NCI-H1105 (cell line): Measurements from ENCODE around the gene VIT.

Experiments
- DNase-seq: peaks from one replicate; lab custom pipeline; 2025; lab: John Stamatoyannopoulos, UW

Gene VIT

DNA sequence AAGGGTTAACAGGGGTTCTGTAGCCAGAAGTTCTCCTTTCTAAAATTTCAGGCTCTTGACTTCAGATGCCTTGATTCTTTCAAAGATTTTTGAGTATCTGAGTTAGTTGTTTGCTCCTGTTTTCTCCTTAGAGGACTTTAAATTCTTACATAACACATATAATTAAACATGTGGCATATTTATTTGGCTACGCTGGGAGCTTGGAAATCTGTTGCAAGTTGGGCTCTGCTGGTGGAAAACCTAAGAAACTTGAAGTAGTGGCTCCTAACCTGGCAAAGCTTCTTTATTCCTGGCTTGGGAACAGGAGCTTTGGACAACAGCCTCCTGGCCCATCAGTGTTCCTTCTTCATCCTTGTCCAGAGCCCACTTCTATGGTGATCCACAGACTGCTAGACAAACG, 72.6 kb downstream of the VIT start:
- no peak for DNase-seq

GRCh38 chr2:36770542-36771287, 74.2 kb downstream of the VIT start:
- DNase-seq, result no peak

- DNase-seq, result no peak
Observed at GRCh38 chr2:36771671-36772070, 75.2 kb downstream of the VIT start.

DNA sequence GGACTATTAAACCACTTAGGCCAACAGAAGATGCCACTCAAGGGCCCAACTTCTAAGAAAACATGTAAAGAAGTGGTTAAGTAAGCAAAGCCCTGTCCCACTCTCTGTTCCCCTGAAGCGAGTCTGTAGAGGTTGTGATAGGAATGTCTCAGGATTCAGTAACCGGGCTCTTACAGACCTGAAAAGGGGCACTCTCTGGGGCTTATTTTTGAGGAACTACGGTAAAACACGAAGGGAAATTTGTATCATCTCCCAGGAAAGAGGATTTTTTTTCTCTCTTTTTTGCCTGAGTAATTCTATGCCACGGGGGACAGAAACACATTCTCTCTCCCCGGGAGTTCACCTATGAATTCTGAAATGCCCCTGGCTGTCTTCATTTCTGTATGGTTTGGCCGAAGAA, 77.4 kb downstream of the VIT start:
- DNase-seq, result no peak

- no peak for DNase-seq
Observed at GRCh38 chr2:36775261-36775660, 78.8 kb downstream of the VIT start.

GRCh38 chr2:36775806-36776205, 79.3 kb downstream of the VIT start:
- no peak for DNase-seq

DNA sequence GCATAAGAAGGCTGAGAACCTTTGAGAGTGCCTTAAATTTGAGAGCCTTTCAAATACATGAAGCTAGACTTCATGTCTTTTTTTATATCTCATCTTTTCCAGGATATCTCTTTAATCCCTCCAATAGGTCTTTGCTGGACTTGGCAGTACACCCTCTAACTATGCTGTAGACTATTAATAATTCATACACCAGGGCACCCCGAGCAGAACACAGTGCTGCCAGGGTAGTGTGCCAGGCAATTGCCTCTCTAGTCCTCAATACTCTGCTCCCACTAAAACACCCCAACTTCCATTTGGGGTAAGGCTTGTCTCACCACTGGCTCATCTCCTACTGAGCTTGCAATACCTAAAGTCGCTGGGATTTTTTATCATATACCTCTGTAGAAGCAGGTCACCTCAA, 80.8 kb downstream of the VIT start:
- no peak for DNase-seq

DNA sequence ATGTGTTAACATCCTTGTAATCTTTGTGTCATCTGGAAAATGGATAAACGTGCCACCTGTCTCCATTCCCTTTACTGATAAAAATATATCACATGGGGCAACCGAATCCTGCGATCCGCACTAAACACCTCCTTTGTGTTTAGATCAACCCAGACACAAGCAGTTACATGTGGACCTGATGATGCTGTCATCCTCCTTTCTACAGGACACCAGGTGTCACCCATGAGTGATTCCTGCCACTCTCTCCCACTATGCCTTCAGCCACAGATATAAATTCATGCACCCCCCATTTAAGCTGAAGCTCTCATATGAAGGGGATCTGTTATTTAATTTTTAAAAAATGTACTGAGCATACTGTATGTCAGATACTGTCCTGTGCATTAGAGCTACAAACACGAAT, 81.3 kb downstream of the VIT start:
- DNase-seq, result no peak

- DNase-seq, result no peak
Observed at GRCh38 chr2:36779462-36779861, 83.0 kb downstream of the VIT start.

GRCh38 chr2:36780231-36780839, 83.8 kb downstream of the VIT start:
- DNase-seq, result no peak

DNA sequence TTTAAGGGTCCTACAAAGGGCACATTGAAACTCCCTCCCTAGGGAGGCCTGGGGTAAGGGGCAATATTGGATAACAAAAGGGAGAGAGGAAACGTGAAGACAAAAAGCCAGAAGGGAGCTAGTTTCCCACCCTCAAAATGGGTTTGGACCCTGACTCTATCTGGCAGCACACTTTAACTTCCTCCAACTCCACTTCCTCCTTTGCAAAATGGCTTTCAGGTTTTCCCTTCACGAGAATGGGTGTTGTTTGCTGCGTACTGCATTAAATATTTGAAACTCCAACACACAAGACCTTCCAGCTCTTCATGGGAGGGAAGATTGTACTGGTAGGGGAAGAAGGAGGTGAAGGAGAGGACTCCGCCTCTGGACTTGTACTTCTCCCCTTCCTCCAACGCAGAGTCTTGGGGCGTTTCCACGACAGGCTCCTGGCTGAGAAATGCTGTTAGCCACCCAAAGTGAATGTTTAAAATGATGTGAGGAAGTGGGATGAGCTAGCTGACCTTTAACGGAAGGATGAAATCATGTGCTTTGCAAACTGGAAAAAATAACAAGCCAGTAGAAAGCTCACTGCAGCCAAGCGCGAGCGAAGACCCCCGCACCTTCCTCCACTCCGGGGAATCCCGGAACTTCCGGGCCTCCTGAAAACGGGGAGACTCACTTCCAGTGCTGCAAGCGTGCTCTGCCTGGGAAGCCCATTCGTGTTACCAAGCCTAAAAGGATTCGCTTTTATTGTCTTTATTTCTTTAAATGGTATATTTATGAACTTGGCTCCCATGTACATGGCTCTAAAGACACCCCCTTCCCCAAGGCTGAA, 85.6 kb downstream of the VIT start:
- DNase-seq, result no peak

DNA sequence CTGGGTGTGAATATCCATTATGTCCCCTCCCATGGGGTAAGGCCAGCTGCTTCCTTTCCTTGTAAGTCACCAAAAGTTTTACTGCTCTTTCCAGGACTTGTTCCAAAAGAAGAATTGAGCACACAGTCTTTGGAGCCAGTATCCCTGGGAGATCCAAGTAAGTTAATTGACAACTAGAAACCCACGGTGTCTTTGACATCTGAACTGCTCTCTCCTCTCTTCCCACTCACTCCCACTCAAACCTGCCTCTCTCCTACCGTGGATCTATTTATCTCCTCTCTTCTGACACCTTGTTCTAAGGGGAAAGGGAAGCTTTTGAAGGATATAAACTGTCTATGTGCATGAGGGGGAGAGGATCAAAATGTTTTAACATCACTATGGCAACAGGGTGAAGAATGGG, 86.7 kb downstream of the VIT start:
- DNase-seq, result no peak

- peak; percentile 32 for DNase-seq
Observed at GRCh38 chr2:36785179-36785795, 88.8 kb downstream of the VIT start.

DNA sequence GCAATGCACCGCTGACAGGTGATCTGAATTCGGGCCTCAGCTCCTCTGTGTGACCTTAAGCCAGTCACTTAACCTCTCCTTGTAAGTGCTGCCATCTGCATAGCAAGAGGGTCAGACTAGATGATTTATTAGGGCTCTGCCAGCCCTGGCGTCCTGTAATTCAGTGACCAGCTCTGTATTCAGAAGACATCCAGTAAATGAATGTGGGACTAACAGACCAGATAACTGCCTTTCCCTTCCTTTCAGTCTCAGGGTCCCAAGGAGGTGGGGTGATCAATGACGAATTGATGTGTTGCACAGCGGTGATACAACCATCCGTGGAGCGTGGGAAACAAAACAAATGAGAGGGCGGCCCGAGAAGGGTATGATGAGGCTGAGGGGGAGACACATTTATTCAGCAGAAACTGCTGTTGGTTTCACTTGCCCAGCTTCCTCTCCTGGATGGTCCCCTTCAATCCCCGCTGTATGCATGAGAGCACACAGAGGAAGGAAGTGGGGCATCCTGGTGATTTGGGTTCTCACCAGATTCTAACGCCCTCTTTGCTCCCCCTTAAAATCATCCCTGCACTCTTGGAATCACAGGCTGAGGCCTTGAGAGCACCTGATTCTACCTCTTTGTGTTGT, 92.8 kb downstream of the VIT start:
- DNase-seq, result no peak

- no peak for DNase-seq
Observed at GRCh38 chr2:36792951-36793350, 96.4 kb downstream of the VIT start.

DNA sequence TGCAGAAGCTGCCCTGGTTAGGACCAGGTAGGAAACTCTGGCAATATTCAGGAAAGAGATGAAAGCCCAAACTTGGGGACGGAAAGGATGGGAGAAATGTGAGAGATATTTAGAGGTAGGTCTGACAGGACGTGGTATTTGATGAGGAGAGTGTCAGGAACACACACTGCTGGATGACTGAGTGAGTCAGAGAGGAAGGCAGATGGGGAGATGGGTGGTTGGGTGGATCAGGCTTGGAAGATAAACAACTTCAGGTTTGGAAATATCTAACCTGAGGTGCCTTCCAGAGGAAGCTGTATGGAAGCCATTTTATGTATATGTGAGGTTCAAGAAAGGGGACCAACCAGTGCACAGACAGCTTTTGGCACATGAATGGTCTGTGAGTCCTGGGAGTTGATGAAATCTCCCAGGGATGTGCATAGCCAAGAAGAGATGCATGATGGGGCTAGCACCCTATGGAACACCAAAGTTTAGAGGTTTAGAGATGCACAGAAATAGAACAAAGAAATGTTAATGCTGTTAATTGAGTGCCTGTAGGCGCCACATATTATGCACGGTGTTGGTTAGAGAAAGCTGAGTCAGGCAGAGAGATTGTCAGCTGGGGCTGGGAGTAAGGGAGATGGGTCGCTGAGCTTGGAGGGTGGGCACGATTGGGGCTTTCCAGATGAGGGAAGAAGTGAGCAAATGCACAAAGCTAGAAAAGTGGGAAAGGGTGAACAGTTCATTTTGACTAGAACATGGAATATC, 101.0 kb downstream of the VIT start:
- DNase-seq, result no peak

DNA sequence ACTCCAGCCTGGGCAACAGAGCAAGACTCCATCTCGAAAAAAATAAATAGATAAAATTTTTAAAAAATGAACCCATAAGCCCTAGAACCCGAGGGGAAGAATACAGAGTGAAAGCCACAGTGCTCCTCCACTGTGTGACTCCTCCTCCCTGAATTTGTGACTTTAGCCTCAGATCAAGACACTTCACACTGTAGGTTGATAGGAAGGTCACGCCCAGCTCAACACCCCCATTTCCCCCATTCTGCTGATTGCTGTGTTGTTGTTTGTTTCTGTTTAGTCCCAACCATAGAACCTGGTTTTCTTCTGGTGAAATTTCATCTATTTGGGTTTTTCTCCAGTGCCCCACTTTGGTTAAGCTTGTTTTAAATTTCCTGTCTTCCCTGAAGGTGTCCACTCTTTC, 102.2 kb downstream of the VIT start:
- DNase-seq, result no peak

GRCh38 chr2:36800381-36800780, 103.9 kb downstream of the VIT start:
- DNase-seq, result no peak

DNA sequence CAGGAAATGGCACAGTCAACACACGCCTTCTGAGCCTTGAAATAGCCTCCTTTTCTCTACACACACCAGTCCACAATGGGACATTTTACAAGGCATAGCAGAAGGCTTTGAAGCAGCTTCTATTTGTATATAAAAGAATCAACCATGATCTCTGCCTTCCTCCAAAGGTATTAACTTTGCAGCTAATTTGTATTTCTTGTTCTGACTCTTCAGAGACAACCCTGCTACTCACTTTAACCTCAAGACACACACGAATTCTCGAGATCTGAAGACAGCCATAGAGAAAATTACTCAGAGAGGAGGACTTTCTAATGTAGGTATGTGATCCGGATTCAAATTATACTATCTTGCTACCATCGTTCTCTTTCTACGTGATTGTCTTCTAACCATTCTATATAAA, 104.6 kb downstream of the VIT start:
- no peak for DNase-seq

DNA sequence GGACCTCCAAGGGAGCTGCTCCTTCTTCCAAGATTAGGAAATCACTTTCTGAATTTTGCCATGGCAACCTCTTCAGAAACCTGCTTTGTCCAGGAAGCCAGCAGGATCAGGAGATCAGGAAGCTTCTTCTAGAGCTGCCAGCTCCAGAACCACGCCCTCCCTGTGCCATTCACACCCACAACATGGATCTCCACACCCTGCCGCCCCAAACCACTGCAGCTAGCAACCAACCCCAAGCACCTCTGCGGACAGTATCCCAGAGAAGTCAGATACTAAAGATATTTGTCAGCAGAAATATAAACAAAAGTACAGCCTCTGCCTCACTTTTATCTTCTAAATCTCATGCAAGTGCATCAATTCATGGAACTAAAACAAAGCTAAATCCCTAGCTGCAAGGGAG, 106.4 kb downstream of the VIT start:
- no peak for DNase-seq

- DNase-seq, result no peak
Observed at GRCh38 chr2:36805635-36806224, 109.2 kb downstream of the VIT start.
